Endothelial cell of umbilical vein (primary cell): ENCODE data around the gene BMPR1B. TPM values are rescaled to one million over a fixed set of nuclear protein-coding genes. Genes with fewer than 3 reads are reported as not detected.

Source experiments
- BruUV-seq: library from RNA; stranded (reverse); fragments of 400-500 nt; replicated peaks from 2 replicates; lab custom pipeline; 2021; lab: Mats Ljungman, UMichigan
- CTCF ChIA-PET: fragments of 300-600, 350-600 bp; sonication (Branson Sonifier 250); formaldehyde crosslinking; loops from one replicate; lab custom pipeline; 2021; ENCODE audit warnings: antibody characterized with exemption, inconsistent platforms; lab: Charles Lee
- POLR2A ChIA-PET: fragments of 300-600, 350-600 bp; sonication (Branson Sonifier 250); formaldehyde crosslinking; loops from one replicate; lab custom pipeline; 2021; ENCODE audit warnings: antibody characterized with exemption, inconsistent platforms; lab: Charles Lee
- DNase-seq: peaks from one replicate; pipeline ENCODE4 v3.0.0-alpha.2; 2011; ENCODE audit warnings: low read depth, low spot score
- FAIRE-seq: peaks from 2 replicates; lab custom pipeline; 2011; peaks lifted over from hg19 to GRCh38; lab: Jason Lieb, UNC
- H2AFZ ChIP-seq: 2 replicates; pipeline ENCODE4 v1.6.0; 2012; ENCODE audit warnings: low read depth, low read length, control low read depth, inconsistent platforms
- H3K27ac ChIP-seq: 2 replicates; pipeline ENCODE4 v1.5.1; 2011; ENCODE audit warnings: low read depth, mild to moderate bottlenecking, control low read depth, low read length, moderate library complexity; ENCODE audit not compliant: insufficient read depth
- H3K27me3 ChIP-seq, 2 experiments: 2 replicates each; pipeline versions ENCODE4 v1.6.0 to v1.6.1; 2011; ENCODE audit warnings: low read length in 2 of 2, mixed read lengths in 1 of 2; ENCODE audit not compliant: control insufficient read depth in 2 of 2, insufficient read depth in 2 of 2
- H3K36me3 ChIP-seq, 2 experiments: 2 replicates in 1 of 2; 3 replicates in 1 of 2; pipeline ENCODE4 v1.5.1; 2011; ENCODE audit warnings: low read length in 2 of 2, mild to moderate bottlenecking in 1 of 2, moderate library complexity in 1 of 2; ENCODE audit not compliant: control insufficient read depth in 2 of 2, insufficient read depth in 2 of 2; ENCODE audit errors: extremely low read depth in 1 of 2
- H3K4me1 ChIP-seq: 3 replicates; pipeline ENCODE4 v1.5.1; 2011; ENCODE audit warnings: mild to moderate bottlenecking, low read length; ENCODE audit not compliant: control insufficient read depth, insufficient read depth; ENCODE audit errors: extremely low read depth
- H3K4me2 ChIP-seq: 2 replicates; pipeline ENCODE4 v1.6.1; 2011; ENCODE audit warnings: low read length, control low read depth, mixed read lengths; ENCODE audit not compliant: insufficient read depth
- H3K4me3 ChIP-seq, 3 experiments: fragments of 200-600 bp in 1 of 3; sonication (generic), shearing (Covaris generic) in 1 of 3; replicated peaks in 1 of 3; 2 replicates each; pipeline ENCODE4 v1.5.1; 2011 to 2016; ENCODE audit warnings: control low read depth in 3 of 3, low read length in 3 of 3, mild to moderate bottlenecking in 2 of 3, inconsistent platforms in 1 of 3, low read depth in 1 of 3, moderate library complexity in 1 of 3; ENCODE audit not compliant: insufficient read depth in 1 of 3
- H3K79me2 ChIP-seq: 2 replicates; pipeline ENCODE4 v1.6.0; 2012; ENCODE audit warnings: low read length, inconsistent platforms; ENCODE audit not compliant: control insufficient read depth, insufficient read depth
- H3K9ac ChIP-seq: replicated peaks from 2 replicates; pipeline ENCODE3; 2011; ENCODE audit warnings: low read length, control low read depth; ENCODE audit not compliant: insufficient read depth; ENCODE audit errors: extremely low read depth
- H3K9me1 ChIP-seq: replicated peaks from 3 replicates; pipeline ENCODE4 v1.6.0; 2011; ENCODE audit warnings: mild to moderate bottlenecking, low read length; ENCODE audit not compliant: control insufficient read depth, insufficient read depth; ENCODE audit errors: extremely low read depth
- H3K9me3 ChIP-seq: replicated peaks from 2 replicates; pipeline ENCODE4 v1.5.1; 2012; ENCODE audit warnings: low read length, inconsistent platforms; ENCODE audit not compliant: control insufficient read depth, insufficient read depth
- H4K20me1 ChIP-seq: replicated peaks from 2 replicates; pipeline ENCODE3; 2011; ENCODE audit warnings: mild to moderate bottlenecking, low read length; ENCODE audit not compliant: control insufficient read depth, insufficient read depth; ENCODE audit errors: extremely low read depth
- CTCF ChIP-seq, 2 donors: IDR thresholded peaks; 1 replicate in 1 of 2; 2 replicates in 1 of 2; pipeline ENCODE4 v1.5.1; 2011; ENCODE audit warnings: low read length in 2 of 2, mild to moderate bottlenecking in 2 of 2, moderate library complexity in 2 of 2, control low read depth in 1 of 2, inconsistent platforms in 1 of 2, low read depth in 1 of 2; ENCODE audit not compliant: insufficient read depth in 1 of 2; ENCODE audit errors: extremely low read depth in 1 of 2
- EZH2 ChIP-seq: IDR thresholded peaks from 2 replicates; pipeline ENCODE4 v1.6.1; 2012; ENCODE audit warnings: borderline replicate concordance, low read depth, mild to moderate bottlenecking, moderate library complexity, low read length, inconsistent platforms; ENCODE audit not compliant: severe bottlenecking
- FOS ChIP-seq: IDR thresholded peaks from 2 replicates; pipeline ENCODE4 v1.6.1; 2011; ENCODE audit warnings: mild to moderate bottlenecking, low read length, moderate library complexity, borderline replicate concordance; ENCODE audit not compliant: insufficient read depth
- GATA2 ChIP-seq: IDR thresholded peaks from 2 replicates; pipeline ENCODE4 v1.7.0; 2011; ENCODE audit warnings: low read depth, mild to moderate bottlenecking, moderate library complexity, mixed read lengths, low read length; ENCODE audit not compliant: insufficient read length, insufficient read depth
- JUN ChIP-seq: IDR thresholded peaks from 2 replicates; pipeline ENCODE4 v1.6.1; 2011; ENCODE audit warnings: borderline replicate concordance, low read depth; ENCODE audit not compliant: insufficient read length, insufficient read depth
- MAX ChIP-seq: IDR thresholded peaks from 2 replicates; pipeline ENCODE4 v1.6.1; 2011; ENCODE audit not compliant: insufficient read depth, insufficient read length
- MYC ChIP-seq: IDR thresholded peaks from one replicate; pipeline ENCODE4 v1.6.1; 2011; ENCODE audit warnings: mild to moderate bottlenecking, low read depth, low read length
- POLR2A ChIP-seq: IDR thresholded peaks from 2 replicates; pipeline ENCODE4 v1.6.1; 2012; ENCODE audit warnings: low read depth, mild to moderate bottlenecking, control low read depth, low read length
- POLR2AphosphoS5 ChIP-seq: IDR thresholded peaks from 2 replicates; pipeline ENCODE4 v1.6.1; 2012; ENCODE audit warnings: low read depth, mild to moderate bottlenecking, control low read depth, low read length, moderate library complexity; ENCODE audit not compliant: insufficient read depth
- dilution Hi-C: fragments of 300-500 bp; cut with MboI; formaldehyde crosslinking; loops from one replicate; pipeline ENCODE4 v1.15.0; 2019; ENCODE audit warnings: low sequenced_read_pairs; ENCODE audit not compliant: extremely low pct_ligation_motif_present
- intact Hi-C: fragments of 100-400 bp; cut with micrococcal nuclease; formaldehyde crosslinking; loops from one replicate; pipeline ENCODE4 v1.10.0; 2022
- polyA plus RNA-seq, 4 experiments: library from polyadenylated mRNA; depleted of rRNA in 3 of 4; stranded (reverse) in 3 of 4; unstranded in 1 of 4; fragments of >200 nt; gene quantifications; 2 replicates each; pipeline versions ENCODE4 v1.2.1 to v1.2.3, GENCODE V29; 2011 to 2012; ENCODE audit warnings: missing spikeins in 1 of 4
- total RNA-seq: library from RNA; stranded (reverse); gene quantifications from 2 replicates; pipeline ENCODE4 v1.2.3, GENCODE V29; 2021

The BMPR1B gene
- total and polyA plus RNA-seq, 2 donors (not counting 3 experiments of a cell fraction or from before 2014, with no cell fraction given): 0.28 to 2.1 TPM

GRCh38 chr4:94722270-94722669 is 35.5 kb upstream of the BMPR1B start:
- Histone ChIP-seq H3K27me3 (no peaks in the 10 kb centered on the region), H3K27ac (no peak overlapping the region), H3K9ac (no peak overlapping the region), H3K4me3 (no peak overlapping the region), H2AFZ (no peak overlapping the region), H3K9me3 (no peaks in the 10 kb centered on the region), H3K9me1 (no peaks in the 10 kb centered on the region), H4K20me1 (no peaks in the 10 kb centered on the region), H3K4me1 (no peaks in the 10 kb centered on the region), H3K4me2 (no peak overlapping the region), H3K79me2 (no peaks in the 10 kb centered on the region), H3K36me3 (no peaks in the 10 kb centered on the region)
- intact Hi-C loops: no loop called here
- no TSS peak for BruUV-seq
- DNase-seq (no peak), FAIRE-seq (no peak)
- dilution Hi-C loops: no loop called here
- ChIA-PET POLR2A (no interaction called here), CTCF (interaction anchor here (1.5 to 1.9 kb wide), 2 partner anchors 10 to 17 kb away, joined by 4 read pairs; no protein-coding TSS in a partner anchor)
- TF ChIP-seq POLR2A (no peak), POLR2AphosphoS5 (no peak), MAX (no peak), MYC (no peak), CTCF (IDR thresholded peaks at IDR 0.05; ENCODE audit: extremely low read depth in 1 of 2, insufficient read depth in 1 of 2, low read depth in 1 of 2, low read length in 2 of 2) (no peak), JUN (no peak), FOS (no peak), GATA2 (no peak), EZH2 (no peak)
